Activated T-helper 1 cell treated with anti-CD3 and anti-CD28 coated beads, Interleukin-12 subunit alpha, Interleukin-12 subunit beta, Interleukin-2, Interleukin-4 antibody, amounts not matched to agents 30 ng/mL and 10 ng/mL and 1 ng/mL, durations not matched to agents 14 hours and 24 hours and 36 hours (primary cell): ENCODE measurements around the gene BZW1. TPM values are rescaled to one million over a fixed set of nuclear protein-coding genes. Genes with fewer than 3 reads are reported as not detected.
A peak's percentile ranks its signal among the peaks of the same experiment; 100 is the strongest.

Experiments
- DNase-seq: peaks from one replicate; pipeline ENCODE4 v3.0.0; 2021; ENCODE audit warnings: low spot score
- H3K27ac Mint-ChIP-seq: one replicate; pipeline ENCODE4 v1.8.0; 2021; ENCODE audit warnings: mild to moderate bottlenecking, mixed read lengths
- H3K27me3 Mint-ChIP-seq: one replicate; pipeline ENCODE4 v1.8.0; 2022; ENCODE audit warnings: mild to moderate bottlenecking, moderate library complexity, mixed read lengths; ENCODE audit not compliant: insufficient read depth
- H3K36me3 Mint-ChIP-seq: one replicate; pipeline ENCODE4 v1.8.0; 2021; ENCODE audit warnings: low read depth, mixed read lengths
- H3K4me1 Mint-ChIP-seq: one replicate; pipeline ENCODE4 v1.8.0; 2021; ENCODE audit warnings: low read depth, mixed read lengths
- H3K4me3 Mint-ChIP-seq: one replicate; pipeline ENCODE4 v1.8.0; 2021; ENCODE audit warnings: mild to moderate bottlenecking, moderate library complexity, mixed read lengths
- H3K9me3 Mint-ChIP-seq: one replicate; pipeline ENCODE4 v1.8.0; 2021; ENCODE audit warnings: mixed read lengths
- intact Hi-C: fragments of 100-400 bp; cut with micrococcal nuclease; formaldehyde crosslinking; loops from one replicate; pipeline ENCODE4 v1.15.1; 2024
- total RNA-seq: library from RNA; stranded (reverse); gene quantifications from 2 replicates; pipeline ENCODE4 v1.2.3, GENCODE V29; 2022

The BZW1 gene
- total RNA-seq, 1 donor from 2014 or later = 447 TPM

DNA sequence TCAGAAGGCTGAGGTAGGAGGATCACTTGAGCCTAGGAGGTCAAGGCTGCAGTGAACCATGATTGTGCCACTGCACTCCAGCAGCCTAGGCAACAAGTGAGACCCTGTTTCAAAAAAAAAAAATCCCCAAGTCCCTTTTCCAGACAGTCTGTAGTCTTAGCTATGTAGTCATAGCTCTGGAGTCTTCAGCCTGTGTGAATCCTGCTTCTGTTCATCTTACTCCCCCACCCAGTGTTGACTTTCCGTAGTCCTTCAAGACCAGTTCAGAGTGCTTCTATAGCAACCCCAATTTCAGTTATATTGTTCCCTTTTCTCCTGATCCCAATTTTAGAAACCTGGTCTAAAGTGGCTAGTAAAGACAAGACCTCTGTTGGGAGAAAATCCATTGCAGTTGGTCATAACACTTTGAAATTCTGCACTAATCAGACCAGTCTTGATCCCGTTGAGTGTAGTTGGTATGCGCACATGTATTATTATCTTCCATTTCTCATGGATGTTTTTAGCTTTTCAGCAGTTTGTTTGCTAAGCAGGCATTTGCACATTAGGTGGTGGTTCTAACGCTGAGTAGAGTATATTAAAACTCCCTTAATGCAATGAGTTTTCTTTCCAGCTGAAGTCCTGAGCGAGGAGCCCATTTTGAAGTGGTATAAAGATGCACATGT is 9.0 kb downstream of the BZW1 start:
- Mint-ChIP-seq H3K4me3 (no peak overlapping the region), H3K27me3 (no peaks in the 10 kb centered on the region), H3K4me1 (peaks cover 36% of the 10 kb centered on the region), H3K9me3 (no peaks in the 10 kb centered on the region), H3K36me3 (peaks cover 51% of the 10 kb centered on the region), H3K27ac (no peak overlapping the region)
- intact Hi-C loops = no loop called here
- DNase-seq = no peak

GRCh38 chr2:200821686-200822245 is 10.1 kb downstream of the BZW1 start:
- Mint-ChIP-seq H3K9me3 (no peaks in the 10 kb centered on the region), H3K27ac (peak overlapping the region; percentile 52), H3K4me1 (peaks cover 26% of the 10 kb centered on the region), H3K4me3 (no peak overlapping the region), H3K27me3 (no peaks in the 10 kb centered on the region), H3K36me3 (peaks cover 43% of the 10 kb centered on the region)
- intact Hi-C loops = no loop called here
- DNase-seq = no peak

DNA sequence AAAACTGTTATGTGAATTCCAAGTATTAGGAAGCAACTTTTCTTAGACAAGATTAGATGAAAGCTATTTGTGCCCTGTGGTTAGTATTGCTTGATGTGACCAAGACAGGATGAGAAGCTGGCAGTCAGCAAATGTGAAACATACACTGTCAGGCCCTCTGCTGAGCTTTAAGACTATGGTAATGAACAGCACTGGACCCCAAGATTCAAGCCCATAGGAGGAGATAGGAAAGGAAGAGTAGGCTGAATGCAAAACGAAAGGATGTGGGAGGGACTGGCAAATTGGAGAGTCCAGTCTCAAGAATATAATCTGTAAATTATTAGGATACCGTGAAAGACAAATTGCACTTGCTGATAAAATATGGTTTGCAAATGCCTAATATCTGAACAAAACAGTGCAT is 16.4 kb downstream of the BZW1 start:
- Mint-ChIP-seq H3K27me3 (no peaks in the 10 kb centered on the region), H3K9me3 (no peaks in the 10 kb centered on the region), H3K4me3 (no peak overlapping the region), H3K4me1 (peaks cover 12% of the 10 kb centered on the region), H3K36me3 (peaks cover 22% of the 10 kb centered on the region), H3K27ac (peak overlapping the region; percentile 67)
- no peak for DNase-seq
- intact Hi-C loops = no loop called here

DNA sequence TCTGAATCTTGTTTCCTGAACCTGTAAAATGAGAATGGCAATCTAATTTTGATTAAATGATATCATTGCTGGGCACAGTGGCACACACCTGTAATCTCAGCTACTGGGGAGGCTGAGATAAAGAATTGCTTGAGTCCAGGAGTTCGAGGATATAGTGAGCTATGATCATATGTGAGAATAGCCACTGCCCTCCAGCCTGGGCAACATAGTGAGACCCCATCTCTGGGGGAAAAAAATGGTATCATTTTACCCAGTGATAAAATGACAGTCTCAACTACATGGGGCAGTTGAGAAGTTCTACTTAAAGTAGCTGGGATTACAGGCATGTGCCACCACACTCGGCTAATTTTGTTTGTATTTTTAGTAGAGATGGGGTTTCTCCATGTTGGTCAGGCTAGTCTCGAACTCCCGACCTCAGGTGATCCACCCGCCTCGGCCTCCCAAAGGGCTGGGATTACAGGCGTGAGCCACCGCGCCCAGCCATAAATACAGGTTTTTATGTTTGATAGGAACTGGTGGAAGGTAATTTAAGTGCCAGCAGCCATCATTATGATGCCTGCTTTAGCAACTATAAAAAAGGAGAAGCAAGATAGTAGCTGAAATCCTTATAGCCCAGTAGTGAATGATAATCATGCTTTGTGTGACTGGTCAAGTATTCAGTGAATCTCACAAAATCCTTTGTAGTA is 17.0 kb downstream of the BZW1 start:
- no peaks in the 10 kb centered on the region for H3K9me3 Mint-ChIP-seq
- no peaks in the 10 kb centered on the region for H3K27me3 Mint-ChIP-seq
- no peak overlapping the region for H3K4me3 Mint-ChIP-seq
- intact Hi-C loops = no loop called here
- H3K27ac Mint-ChIP-seq = no peak overlapping the region
- H3K36me3 Mint-ChIP-seq = peaks cover 22% of the 10 kb centered on the region
- DNase-seq = no peak
- peaks cover 12% of the 10 kb centered on the region for H3K4me1 Mint-ChIP-seq

DNA sequence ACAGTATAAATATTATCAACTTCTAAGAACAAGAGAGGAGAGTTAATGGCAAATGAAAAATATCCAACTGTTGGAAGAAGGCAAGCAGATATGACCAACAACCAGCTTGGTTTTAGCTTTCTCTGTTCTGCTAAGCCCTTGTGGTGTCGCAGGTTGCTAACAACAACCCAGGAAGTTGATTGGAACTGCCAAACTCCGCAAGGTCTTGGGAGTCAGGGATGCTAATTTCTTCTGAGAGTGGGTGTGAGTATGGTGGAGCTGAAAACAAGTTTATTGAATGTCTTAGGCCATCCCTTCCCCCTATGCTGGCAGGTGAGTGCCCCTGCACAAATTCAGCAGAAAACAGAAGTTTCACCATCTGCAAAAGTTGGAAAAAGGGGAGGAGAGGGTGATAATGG is 17.5 kb downstream of the BZW1 start:
- Mint-ChIP-seq H3K36me3 (peaks cover 22% of the 10 kb centered on the region), H3K4me1 (peaks cover 12% of the 10 kb centered on the region), H3K4me3 (no peak overlapping the region), H3K27me3 (no peaks in the 10 kb centered on the region), H3K27ac (no peak overlapping the region), H3K9me3 (no peaks in the 10 kb centered on the region)
- DNase-seq = no peak
- intact Hi-C loops = no loop called here

- no peaks in the 10 kb centered on the region for H3K27me3 Mint-ChIP-seq
- intact Hi-C loops = no loop called here
- no peak for DNase-seq
- H3K4me1 Mint-ChIP-seq = no peaks in the 10 kb centered on the region
- H3K9me3 Mint-ChIP-seq = peaks cover 15% of the 10 kb centered on the region
- H3K27ac Mint-ChIP-seq = no peak overlapping the region
- H3K4me3 Mint-ChIP-seq = no peak overlapping the region
- H3K36me3 Mint-ChIP-seq = no peaks in the 10 kb centered on the region
Measured at GRCh38 chr2:200834701-200835100, 23.0 kb downstream of the BZW1 start.

- intact Hi-C loops = no loop called here
- Mint-ChIP-seq H3K27me3 (no peaks in the 10 kb centered on the region), H3K9me3 (peaks cover 15% of the 10 kb centered on the region), H3K4me1 (no peaks in the 10 kb centered on the region), H3K36me3 (no peaks in the 10 kb centered on the region), H3K27ac (no peak overlapping the region), H3K4me3 (no peak overlapping the region)
- DNase-seq = no peak
Measured at GRCh38 chr2:200839513-200839912, 27.8 kb downstream of the BZW1 start.

DNA sequence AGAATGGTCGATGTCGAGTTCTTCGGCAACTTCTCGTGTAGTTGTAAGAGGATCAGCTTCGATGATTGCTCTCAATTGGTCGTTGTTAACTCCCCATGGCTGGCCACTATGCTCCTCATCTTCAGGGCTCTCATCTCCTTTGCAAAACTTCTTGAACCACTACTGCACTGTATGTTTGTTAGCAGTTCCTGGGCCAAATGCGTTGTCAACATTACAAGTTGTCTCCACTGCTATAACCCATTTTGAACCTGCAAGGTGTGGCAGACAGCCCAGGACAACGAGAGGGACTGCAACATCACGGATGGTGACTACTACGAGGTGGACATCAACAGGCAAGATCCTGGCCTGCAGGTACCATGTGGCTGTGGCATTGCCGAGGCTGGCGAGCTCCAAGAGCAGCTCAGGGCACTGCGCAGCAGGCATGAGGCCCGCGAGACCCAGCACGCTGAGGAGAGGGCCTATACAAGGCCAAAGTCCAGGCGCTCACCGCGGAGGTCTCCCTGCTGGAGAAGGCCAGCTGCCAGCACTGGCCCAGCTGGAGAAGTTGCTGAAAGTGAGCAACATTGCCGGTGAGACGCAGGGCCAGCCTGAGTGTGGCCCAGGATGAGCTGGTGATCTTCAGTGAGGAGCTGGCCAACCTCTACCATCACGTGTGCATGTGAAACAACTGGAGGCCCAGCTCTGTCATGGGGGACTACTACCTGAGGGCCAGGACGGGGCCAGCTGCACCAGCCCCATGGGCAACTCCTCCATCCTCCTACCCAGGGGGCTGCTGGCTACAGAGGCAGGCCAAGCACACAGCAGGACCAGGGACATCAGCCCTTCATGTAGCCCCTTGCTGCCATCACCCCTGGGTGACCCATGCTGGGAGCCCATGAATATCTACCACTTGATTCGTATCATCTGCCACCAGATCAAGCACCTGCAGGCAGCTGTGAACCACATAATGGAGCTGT is 32.6 kb downstream of the BZW1 start:
- DNase-seq = no peak
- H3K4me3 Mint-ChIP-seq = no peak overlapping the region
- H3K27ac Mint-ChIP-seq = no peak overlapping the region
- H3K9me3 Mint-ChIP-seq = no peaks in the 10 kb centered on the region
- H3K27me3 Mint-ChIP-seq = no peaks in the 10 kb centered on the region
- no peaks in the 10 kb centered on the region for H3K36me3 Mint-ChIP-seq
- H3K4me1 Mint-ChIP-seq = no peaks in the 10 kb centered on the region
- intact Hi-C loops = no loop called here

DNA sequence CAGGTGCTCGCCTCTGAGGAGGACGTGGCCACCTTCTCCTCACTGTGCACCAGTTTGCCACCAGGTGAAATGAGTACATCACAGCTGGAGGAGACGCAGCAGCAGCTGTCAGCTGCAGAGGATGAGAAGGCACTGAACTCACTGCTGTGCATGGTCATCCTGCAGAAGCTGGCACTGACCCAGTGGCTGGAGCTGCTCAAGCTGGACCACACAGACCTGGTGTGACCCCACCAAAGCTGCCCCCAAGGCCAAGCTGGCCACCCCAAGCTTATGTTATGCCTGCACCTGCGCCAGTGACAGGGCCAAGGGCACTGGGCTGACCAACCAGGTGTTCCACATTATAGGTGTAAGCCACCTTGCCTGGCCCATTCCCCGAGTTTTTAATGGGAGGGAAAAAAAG is 33.5 kb downstream of the BZW1 start:
- no peak overlapping the region for H3K27ac Mint-ChIP-seq
- no peak for DNase-seq
- H3K4me1 Mint-ChIP-seq = no peaks in the 10 kb centered on the region
- intact Hi-C loops = no loop called here
- H3K4me3 Mint-ChIP-seq = no peak overlapping the region
- peaks cover under 1% of the 10 kb centered on the region for H3K36me3 Mint-ChIP-seq
- no peaks in the 10 kb centered on the region for H3K9me3 Mint-ChIP-seq
- no peaks in the 10 kb centered on the region for H3K27me3 Mint-ChIP-seq

DNA sequence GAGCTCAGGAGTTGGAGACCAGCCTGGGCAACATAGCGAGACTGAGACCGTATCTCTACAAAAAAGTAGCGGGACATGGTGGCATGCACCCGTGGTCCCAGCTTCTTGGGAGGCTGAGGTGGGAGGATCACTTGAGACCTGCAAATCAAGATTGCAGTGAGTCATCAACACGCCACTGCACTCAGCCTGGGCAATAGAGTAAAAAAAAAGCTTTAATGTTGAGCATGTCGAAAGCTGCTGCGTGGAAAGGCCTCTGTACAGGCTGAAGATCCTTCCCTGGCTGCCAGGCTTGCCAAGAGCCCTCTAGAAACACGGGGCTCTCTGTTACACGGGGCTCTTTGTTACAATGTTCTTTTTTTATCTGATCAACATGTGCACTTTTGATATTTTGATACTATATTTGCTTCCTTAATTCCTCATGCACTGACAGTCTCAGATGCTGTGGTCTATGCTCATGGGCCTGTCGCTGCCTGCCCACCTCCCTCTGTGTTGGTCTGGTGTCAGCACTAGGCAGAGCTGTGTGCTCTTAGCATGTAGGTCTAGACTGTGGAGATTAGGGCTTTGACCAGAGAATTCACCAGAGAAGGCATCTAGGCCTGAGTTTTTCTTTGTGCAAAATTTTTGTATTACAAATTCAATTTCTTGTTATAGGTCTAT is 34.1 kb downstream of the BZW1 start:
- peaks cover 5% of the 10 kb centered on the region for H3K36me3 Mint-ChIP-seq
- no peak overlapping the region for H3K27ac Mint-ChIP-seq
- no peak for DNase-seq
- intact Hi-C loops = no loop called here
- no peaks in the 10 kb centered on the region for H3K27me3 Mint-ChIP-seq
- H3K4me1 Mint-ChIP-seq = no peaks in the 10 kb centered on the region
- no peaks in the 10 kb centered on the region for H3K9me3 Mint-ChIP-seq
- H3K4me3 Mint-ChIP-seq = no peak overlapping the region

GRCh38 chr2:200847269-200847668 is 35.6 kb downstream of the BZW1 start:
- H3K9me3 Mint-ChIP-seq = no peaks in the 10 kb centered on the region
- intact Hi-C loops = no loop called here
- H3K27ac Mint-ChIP-seq = no peak overlapping the region
- H3K4me1 Mint-ChIP-seq = no peaks in the 10 kb centered on the region
- no peaks in the 10 kb centered on the region for H3K27me3 Mint-ChIP-seq
- H3K4me3 Mint-ChIP-seq = no peak overlapping the region
- no peak for DNase-seq
- peaks cover 15% of the 10 kb centered on the region for H3K36me3 Mint-ChIP-seq

- H3K36me3 Mint-ChIP-seq = peaks cover 22% of the 10 kb centered on the region
- H3K4me1 Mint-ChIP-seq = no peaks in the 10 kb centered on the region
- H3K4me3 Mint-ChIP-seq = no peak overlapping the region
- H3K27me3 Mint-ChIP-seq = no peaks in the 10 kb centered on the region
- intact Hi-C loops = no loop called here
- no peaks in the 10 kb centered on the region for H3K9me3 Mint-ChIP-seq
- no peak for DNase-seq
- H3K27ac Mint-ChIP-seq = no peak overlapping the region
Measured at GRCh38 chr2:200847939-200848338, 36.2 kb downstream of the BZW1 start.
